ENCODE data around the gene LRTM1.

Gene LRTM1

DNA sequence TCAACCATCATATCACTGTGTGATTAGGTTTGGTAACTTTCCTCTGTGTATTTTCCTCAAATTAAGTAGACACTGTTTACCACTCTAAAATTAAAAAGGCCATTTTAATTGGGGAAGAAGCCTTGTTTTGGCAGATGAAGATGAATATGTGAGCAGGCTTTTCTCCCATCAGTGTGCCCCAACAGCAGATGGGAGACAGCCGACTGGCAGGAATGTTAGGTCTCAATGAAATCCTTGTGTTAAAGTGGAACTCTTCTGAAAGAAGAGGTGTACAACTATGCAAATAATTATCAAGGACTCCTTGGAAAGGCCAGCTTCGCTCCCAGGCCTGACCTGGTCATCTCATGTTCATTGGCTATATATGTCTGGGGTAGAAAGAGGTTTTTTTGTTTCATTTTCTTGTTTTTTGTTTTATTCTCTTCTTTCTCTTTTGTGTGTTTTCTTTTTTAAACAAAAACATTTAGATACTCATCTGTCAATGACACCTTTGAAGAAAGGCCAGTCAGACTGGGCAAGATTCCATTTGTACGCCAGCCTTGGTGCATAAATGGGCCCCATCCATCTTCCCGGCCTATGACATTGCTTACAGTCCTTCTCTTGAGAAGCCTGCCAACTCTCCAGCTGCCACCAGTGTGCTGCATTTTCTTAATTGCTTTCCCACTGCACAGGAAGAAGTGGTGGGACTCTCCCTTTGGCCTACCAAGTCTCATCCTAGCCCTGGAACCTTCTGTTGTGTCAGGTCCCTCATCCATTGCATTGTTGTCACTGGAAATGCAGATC lies 25.8 kb downstream of the LRTM1 start:
- no peak overlapping the region for H3K4me3 ChIP-seq (replicated peaks; ENCODE audit: low read depth, low read length)
- TF ChIP-seq, protein P1, sequence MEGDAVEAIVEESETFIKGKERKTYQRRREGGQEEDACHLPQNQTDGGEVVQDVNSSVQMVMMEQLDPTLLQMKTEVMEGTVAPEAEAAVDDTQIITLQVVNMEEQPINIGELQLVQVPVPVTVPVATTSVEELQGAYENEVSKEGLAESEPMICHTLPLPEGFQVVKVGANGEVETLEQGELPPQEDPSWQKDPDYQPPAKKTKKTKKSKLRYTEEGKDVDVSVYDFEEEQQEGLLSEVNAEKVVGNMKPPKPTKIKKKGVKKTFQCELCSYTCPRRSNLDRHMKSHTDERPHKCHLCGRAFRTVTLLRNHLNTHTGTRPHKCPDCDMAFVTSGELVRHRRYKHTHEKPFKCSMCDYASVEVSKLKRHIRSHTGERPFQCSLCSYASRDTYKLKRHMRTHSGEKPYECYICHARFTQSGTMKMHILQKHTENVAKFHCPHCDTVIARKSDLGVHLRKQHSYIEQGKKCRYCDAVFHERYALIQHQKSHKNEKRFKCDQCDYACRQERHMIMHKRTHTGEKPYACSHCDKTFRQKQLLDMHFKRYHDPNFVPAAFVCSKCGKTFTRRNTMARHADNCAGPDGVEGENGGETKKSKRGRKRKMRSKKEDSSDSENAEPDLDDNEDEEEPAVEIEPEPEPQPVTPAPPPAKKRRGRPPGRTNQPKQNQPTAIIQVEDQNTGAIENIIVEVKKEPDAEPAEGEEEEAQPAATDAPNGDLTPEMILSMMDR (IDR thresholded peaks at IDR 0.05; ENCODE audit: low read depth, low read length, missing control alignments): no peak
- DNase-seq (ENCODE audit: extremely low read depth, low read depth): no peak

- no peak for DNase-seq (ENCODE audit: extremely low read depth, low read depth)
- TF ChIP-seq, protein P1 (IDR thresholded peaks at IDR 0.05; ENCODE audit: low read depth, low read length, missing control alignments): no peak
Observed at GRCh38 chr3:54900838-54901591, 26.8 kb downstream of the LRTM1 start.

DNA sequence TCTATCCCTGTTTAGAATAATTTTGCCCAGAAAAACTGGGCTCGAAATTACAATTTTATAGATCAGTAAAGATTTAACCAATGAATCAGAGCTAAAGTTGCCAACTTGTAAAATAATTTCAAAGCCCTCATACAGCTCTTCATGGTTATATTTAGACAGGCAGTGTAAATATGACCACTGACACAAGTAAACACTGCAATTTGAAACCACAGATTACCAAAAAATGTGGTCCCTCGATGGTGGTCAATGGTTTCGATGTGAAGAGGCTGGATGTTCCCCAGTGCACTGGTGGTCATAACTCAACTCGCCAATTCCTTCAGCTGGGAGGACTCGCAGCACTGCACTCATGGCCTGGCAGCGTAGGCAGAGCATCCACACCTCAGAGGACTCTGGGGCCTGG lies 28.6 kb downstream of the LRTM1 start:
- DNase-seq (ENCODE audit: extremely low read depth, low read depth): no peak
- TF ChIP-seq, protein P1 (IDR thresholded peaks at IDR 0.05; ENCODE audit: low read depth, low read length, missing control alignments): no peak
- no peak overlapping the region for H3K4me3 ChIP-seq (replicated peaks; ENCODE audit: low read depth, low read length)

More at GRCh38 chr3:54900838-54901591, 26.8 kb downstream of the LRTM1 start:
- no peak overlapping the region for H3K4me3 ChIP-seq (replicated peaks; ENCODE audit: low read depth, low read length)

DNA sequence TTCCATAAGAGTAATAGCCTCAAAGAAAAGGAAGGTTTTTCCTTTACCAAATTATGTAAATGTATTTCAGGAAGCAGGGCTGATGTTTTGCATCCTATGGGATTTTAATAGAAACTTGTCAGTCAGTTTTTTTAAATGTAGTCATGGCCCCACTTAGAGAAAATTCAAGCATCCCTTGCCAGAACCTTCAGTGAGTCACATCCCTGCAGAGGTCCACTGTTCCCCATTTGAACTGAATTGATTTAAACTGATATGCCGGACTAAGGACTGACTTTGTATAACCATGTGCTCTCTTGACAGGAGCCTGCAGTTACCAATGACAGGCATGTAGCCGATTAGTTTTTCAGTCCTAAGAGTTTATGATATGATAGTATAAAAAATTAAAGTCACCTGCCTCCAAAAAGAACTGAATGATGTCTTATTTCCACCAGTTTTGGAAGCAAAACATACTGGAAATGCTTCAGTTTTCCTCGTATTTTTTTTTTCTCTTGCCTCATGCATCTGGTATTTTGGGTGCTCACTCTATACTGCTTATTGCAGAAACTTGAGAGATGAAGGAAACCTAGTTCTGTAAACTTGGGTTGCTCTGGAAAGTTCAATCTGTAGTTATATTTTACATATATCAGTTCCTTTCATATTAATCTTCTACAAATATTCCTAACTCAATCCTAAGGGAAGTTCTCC lies 30.7 kb downstream of the LRTM1 start:
- no peak for DNase-seq (ENCODE audit: extremely low read depth, low read depth)
- TF ChIP-seq, protein P1 (IDR thresholded peaks at IDR 0.05; ENCODE audit: low read depth, low read length, missing control alignments): no peak
- no peak overlapping the region for H3K4me3 ChIP-seq (replicated peaks; ENCODE audit: low read depth, low read length)

GRCh38 chr3:54895613-54896012 lies 32.2 kb downstream of the LRTM1 start:
- H3K4me3 ChIP-seq (replicated peaks; ENCODE audit: low read depth, low read length): no peak overlapping the region
- DNase-seq (ENCODE audit: extremely low read depth, low read depth): no peak
- TF ChIP-seq, protein P1 (IDR thresholded peaks at IDR 0.05; ENCODE audit: low read depth, low read length, missing control alignments): no peak

GRCh38 chr3:54892168-54892567 lies 35.7 kb downstream of the LRTM1 start:
- no peak overlapping the region for H3K4me3 ChIP-seq (replicated peaks; ENCODE audit: low read depth, low read length)
- no peak for DNase-seq (ENCODE audit: extremely low read depth, low read depth)
- TF ChIP-seq, protein P1 (IDR thresholded peaks at IDR 0.05; ENCODE audit: low read depth, low read length, missing control alignments): no peak
